HL-60/S4 treated with retinoic acid at 250 ng/mL for 4 days and 3 days (cell line): ENCODE data around the gene JCHAIN.
"Not testable (repeated sequence)": the region's sequence is repeated elsewhere in the genome, so short reads cannot be mapped to it uniquely, and the experiment has no call there.

Source experiments
- in situ Hi-C: fragments of 300-500 bp; cut with MboI; formaldehyde crosslinking; loops from 2 replicates; pipeline ENCODE4 v1.7.0; 2022; ENCODE audit warnings: low sequenced_read_pairs

Gene JCHAIN

GRCh38 chr4:70666369-70666768 is at the start of gene JCHAIN:
Gene JCHAIN, minus strand, starts transcription at chr4:70666508. Its CDS starts 18 bp downstream, at chr4:70666490.
- in situ Hi-C loops, result no loop called here

GRCh38 chr4:70715097-70715496 is 48.8 kb upstream of the JCHAIN start:
- in situ Hi-C loops, result no loop called here

- in situ Hi-C loops, result no loop called here
Observed at GRCh38 chr4:70714079-70714887, 48.0 kb upstream of the JCHAIN start.

- in situ Hi-C loops, result no loop called here
Observed at GRCh38 chr4:70713453-70714078, 47.3 kb upstream of the JCHAIN start.

- in situ Hi-C loops, result no loop called here
Observed at GRCh38 chr4:70712604-70713452, 46.5 kb upstream of the JCHAIN start.

GRCh38 chr4:70712150-70712549 is 45.8 kb upstream of the JCHAIN start:
- in situ Hi-C loops, result no loop called here

GRCh38 chr4:70711599-70711998 is 45.3 kb upstream of the JCHAIN start:
- in situ Hi-C loops, result no loop called here

GRCh38 chr4:70709611-70710205 is 43.4 kb upstream of the JCHAIN start:
- in situ Hi-C loops, result no loop called here

GRCh38 chr4:70706516-70706915 is 40.2 kb upstream of the JCHAIN start:
- in situ Hi-C loops, result no loop called here

- in situ Hi-C loops, result no loop called here
Observed at GRCh38 chr4:70706044-70706461, 39.7 kb upstream of the JCHAIN start.

- in situ Hi-C loops, result no loop called here
Observed at GRCh38 chr4:70705183-70706043, 39.1 kb upstream of the JCHAIN start.

- in situ Hi-C loops, result no loop called here
Observed at GRCh38 chr4:70704931-70705182, 38.5 kb upstream of the JCHAIN start.

GRCh38 chr4:70704215-70704930 is 38.1 kb upstream of the JCHAIN start:
- in situ Hi-C loops, result no loop called here

- in situ Hi-C loops, result no loop called here
Observed at GRCh38 chr4:70703619-70704214, 37.4 kb upstream of the JCHAIN start.

- in situ Hi-C loops, result not testable (repeated sequence)
Observed at GRCh38 chr4:70702592-70702991, 36.3 kb upstream of the JCHAIN start.

GRCh38 chr4:70701271-70701670 is 35.0 kb upstream of the JCHAIN start:
- in situ Hi-C loops, result no loop called here

GRCh38 chr4:70700712-70701111 is 34.4 kb upstream of the JCHAIN start:
- in situ Hi-C loops, result no loop called here

GRCh38 chr4:70698435-70698834 is 32.1 kb upstream of the JCHAIN start:
- in situ Hi-C loops, result not testable (repeated sequence)

- in situ Hi-C loops, result not testable (repeated sequence)
Observed at GRCh38 chr4:70694633-70695032, 28.3 kb upstream of the JCHAIN start.
